Cardiac fibroblast (primary cell): ENCODE data around the gene KIAA0586.
A peak's percentile ranks its signal among the peaks of the same experiment; 100 is the strongest.
"Not testable (repeated sequence)": the region's sequence is repeated elsewhere in the genome, so short reads cannot be mapped to it uniquely, and the experiment has no call there.

Experiments
- DNase-seq, 2 donors: peaks; one replicate each; pipeline versions ENCODE4 v3.0.0 to v3.0.0-alpha.2; 2010; ENCODE audit warnings: low read depth in 2 of 2
- H3K4me3 ChIP-seq, 2 donors: replicated peaks in 1 of 2; 1 replicate in 1 of 2; 2 replicates in 1 of 2; pipeline ENCODE4 v1.5.1; 2011; ENCODE audit warnings: low read depth in 2 of 2, low read length in 2 of 2, mild to moderate bottlenecking in 2 of 2, moderate library complexity in 1 of 2
- TF ChIP-seq, protein P1 (sequence below): IDR thresholded peaks from one replicate; pipeline ENCODE4 v1.5.1; 2011; ENCODE audit warnings: low read depth, mild to moderate bottlenecking, low read length, inconsistent platforms

The KIAA0586 gene

DNA sequence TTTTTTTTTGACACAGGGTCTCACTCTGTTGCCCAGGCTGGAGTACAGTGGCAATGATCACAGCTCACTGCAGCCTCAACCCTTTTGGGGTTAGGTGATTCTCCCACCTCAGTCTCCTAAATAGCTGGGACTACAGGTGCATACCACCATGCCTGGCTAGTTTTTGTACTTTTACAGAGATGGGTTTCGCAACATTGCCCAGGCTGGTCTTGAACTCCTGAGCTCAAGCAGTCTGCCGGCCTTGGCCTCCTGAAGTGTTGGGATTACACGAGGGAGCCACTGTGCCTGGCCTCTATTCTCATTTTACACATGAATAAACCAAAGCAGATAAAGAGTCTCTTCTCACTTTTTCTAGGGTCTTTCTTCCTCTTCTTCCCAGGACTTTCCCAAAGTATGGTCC, 28.6 kb upstream of the KIAA0586 start:
- TF ChIP-seq, protein P1, sequence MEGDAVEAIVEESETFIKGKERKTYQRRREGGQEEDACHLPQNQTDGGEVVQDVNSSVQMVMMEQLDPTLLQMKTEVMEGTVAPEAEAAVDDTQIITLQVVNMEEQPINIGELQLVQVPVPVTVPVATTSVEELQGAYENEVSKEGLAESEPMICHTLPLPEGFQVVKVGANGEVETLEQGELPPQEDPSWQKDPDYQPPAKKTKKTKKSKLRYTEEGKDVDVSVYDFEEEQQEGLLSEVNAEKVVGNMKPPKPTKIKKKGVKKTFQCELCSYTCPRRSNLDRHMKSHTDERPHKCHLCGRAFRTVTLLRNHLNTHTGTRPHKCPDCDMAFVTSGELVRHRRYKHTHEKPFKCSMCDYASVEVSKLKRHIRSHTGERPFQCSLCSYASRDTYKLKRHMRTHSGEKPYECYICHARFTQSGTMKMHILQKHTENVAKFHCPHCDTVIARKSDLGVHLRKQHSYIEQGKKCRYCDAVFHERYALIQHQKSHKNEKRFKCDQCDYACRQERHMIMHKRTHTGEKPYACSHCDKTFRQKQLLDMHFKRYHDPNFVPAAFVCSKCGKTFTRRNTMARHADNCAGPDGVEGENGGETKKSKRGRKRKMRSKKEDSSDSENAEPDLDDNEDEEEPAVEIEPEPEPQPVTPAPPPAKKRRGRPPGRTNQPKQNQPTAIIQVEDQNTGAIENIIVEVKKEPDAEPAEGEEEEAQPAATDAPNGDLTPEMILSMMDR: no peak
- no peak overlapping the region for H3K4me3 ChIP-seq
- DNase-seq: no peak

DNA sequence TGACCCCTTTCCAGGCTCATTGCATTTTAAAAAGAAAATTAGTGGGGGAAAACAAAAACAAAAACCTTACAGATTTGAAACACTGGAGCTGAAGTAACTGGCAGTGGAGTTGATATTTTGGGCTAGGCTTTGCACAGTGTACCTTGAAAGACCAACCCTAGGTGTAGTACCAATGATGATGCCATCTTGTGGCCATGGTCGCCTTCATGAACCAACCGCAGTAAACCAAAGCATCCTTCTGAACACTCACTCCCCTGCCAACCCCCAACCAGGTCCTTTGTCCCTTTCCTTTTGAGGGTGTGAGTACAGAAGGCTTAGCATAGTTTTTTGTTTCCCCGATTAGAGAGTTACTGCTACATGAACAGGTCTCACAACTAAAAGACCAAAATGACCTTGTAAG, 25.9 kb upstream of the KIAA0586 start:
- H3K4me3 ChIP-seq: no peak overlapping the region
- DNase-seq: no peak
- TF ChIP-seq, protein P1: no peak

DNA sequence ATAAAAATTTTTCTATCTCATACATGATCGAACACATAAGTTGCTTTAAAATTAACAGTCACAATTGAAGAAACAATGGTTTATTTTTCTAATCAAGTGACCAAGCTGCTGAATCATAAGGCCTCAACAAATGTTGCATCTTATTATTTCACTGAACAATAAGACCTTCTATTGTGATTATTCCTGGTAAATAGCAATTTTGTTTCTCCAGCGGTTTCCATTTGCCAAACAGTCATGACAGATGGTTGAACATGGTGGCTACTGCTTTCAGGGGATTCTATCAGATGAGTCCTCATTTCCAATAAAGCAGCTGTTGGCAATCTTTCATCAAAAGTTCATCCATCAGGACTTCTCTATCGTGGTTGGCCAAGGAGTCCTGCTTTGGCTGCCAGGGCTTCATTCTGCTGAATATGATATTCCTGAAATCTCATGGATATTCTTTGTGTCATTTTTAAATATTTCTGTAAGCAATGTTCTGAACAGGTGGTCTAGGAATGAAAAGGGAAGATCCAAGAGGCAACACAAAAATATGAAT, 18.8 kb upstream of the KIAA0586 start:
- no peak overlapping the region for H3K4me3 ChIP-seq
- DNase-seq: no peak
- TF ChIP-seq, protein P1: no peak

DNA sequence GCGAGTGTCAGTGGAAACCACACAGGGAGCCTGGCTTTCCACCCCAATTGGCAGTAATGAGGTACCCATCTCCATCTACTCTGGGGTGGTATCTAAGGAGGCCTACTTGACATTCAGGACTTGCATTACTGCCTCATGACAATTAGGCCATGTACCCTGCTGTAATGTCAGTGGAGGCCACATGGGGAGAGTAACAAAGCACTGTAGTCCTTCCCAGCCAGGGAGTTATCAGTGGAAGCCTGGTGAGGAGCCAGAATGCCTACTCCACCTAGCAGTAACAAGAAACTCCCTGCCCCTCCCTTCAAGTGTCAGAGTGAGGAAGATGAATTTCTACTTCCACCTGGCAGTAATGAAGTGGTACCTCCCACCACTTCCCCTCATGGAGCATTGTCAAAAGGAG, 12.7 kb upstream of the KIAA0586 start:
- TF ChIP-seq, protein P1: no peak
- DNase-seq: peak in 1 of 2 donors; percentile 9

DNA sequence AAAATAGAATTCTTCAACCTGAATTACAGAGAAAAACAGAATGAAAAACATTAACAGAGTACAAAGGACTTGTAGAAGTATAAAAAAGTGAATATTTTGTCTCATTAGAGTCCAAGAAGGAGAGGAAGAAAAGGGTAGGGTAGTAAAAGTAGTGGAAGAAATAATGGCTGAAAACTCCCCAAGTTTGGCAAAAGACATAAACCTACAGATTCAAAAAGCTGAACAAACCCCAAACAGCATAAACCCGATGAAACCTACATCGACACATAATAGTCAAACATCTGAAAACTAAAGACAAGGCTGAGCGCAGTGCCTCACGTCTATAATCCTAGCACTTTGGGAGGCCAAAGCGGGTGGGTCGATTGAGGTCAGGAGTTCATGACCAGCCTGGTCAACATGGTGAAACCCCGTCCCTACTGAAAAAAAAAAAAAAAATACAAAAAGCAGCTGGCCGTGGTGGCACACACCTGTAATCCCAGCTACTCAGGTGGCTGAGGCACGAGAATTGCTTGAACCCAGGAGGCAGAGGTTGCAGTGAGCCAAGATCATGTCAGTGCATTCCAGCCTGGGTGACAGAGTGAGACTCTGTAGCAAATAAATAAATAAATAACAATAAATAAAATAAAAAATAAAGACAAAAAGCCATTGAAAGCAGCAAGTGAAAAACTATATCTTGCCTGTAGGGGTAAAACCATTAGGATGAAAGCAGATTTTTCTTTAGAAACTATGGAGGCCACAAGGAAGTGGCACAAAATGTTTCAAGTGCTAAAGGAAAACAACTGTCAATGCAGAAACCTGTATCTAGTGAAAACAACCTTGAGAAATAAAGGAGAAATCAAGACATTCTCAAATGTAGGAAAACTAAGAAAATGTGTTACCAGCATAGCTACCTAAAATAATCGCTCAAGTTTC, 11.6 kb upstream of the KIAA0586 start:
- no peak overlapping the region for H3K4me3 ChIP-seq
- TF ChIP-seq, protein P1: no peak
- DNase-seq: no peak

More for the DNA sequence above, 12.7 kb upstream of the KIAA0586 start:
- no peak overlapping the region for H3K4me3 ChIP-seq

DNA sequence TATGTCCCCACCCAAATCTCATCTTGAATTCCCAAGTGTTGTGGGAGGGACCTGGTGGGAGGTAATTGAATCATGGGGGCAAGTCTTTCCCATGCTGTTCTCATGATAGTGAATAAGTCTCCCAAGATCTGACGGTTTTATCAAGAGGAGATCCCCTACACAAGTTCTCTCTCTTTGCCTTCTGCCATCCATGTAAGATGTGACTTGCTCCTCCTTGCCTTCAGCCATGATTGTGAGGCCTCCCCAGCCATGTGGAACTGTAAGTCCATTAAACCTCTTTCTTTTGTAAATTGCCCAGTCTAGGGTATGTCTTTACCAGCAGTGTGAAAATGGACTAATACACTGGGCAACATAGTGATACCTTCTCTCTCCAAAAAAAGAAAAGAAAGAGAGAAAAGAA, 10.6 kb upstream of the KIAA0586 start:
- not testable (repeated sequence) for DNase-seq, H3K4me3 ChIP-seq

DNA sequence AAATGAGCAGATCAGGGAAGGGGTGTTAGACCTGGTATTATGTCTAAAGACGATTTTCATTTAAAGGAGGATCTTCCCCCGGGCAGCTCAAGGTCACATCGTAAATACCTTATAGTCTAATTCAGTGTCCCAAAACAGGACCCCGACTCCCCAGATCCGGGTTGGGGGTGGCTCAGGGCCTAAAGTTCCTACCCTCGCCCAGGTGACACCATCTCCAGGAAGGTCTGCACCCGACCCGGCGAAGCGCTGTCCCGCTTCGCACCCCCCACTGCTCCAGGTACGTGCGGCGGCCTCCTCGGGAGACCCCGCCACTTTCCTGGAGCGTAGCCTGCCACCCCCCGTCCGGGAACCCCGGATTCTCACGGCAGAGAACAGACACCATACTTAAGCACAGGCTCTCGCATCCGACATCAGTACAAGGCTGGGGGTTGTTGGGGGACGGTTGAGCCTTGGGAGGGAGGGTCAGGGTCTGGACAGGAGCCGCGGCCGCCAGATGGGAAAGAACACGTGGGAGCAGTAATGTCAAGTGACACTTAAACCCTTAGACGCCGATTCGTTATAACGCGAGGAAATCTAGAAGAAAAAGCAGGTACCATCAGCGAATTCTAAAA, 744 bp upstream of the KIAA0586 start:
- TF ChIP-seq, protein P1: no peak
- DNase-seq: peak; percentile 80
- H3K4me3 ChIP-seq: peak overlapping the region; percentile 70 to 86
